ENCODE measurements around the gene ANKRD9. TPM values are rescaled to one million over a fixed set of nuclear protein-coding genes. Genes with fewer than 3 reads are reported as not detected.

Gene ANKRD9
- total RNA-seq, 1 donor from 2014 or later: 13.4 TPM

- no peaks in the 10 kb centered on the region for H3K9me3 Mint-ChIP-seq
- DNase-seq (ENCODE audit: low spot score): no peak
- intact Hi-C loops (cut with micrococcal nuclease): no loop called here
- H3K36me3 Mint-ChIP-seq (ENCODE audit: low read depth): peaks cover 4% of the 10 kb centered on the region
- H3K27me3 Mint-ChIP-seq (ENCODE audit: insufficient read depth): no peaks in the 10 kb centered on the region
- no peak overlapping the region for H3K4me3 Mint-ChIP-seq
- no peak overlapping the region for H3K27ac Mint-ChIP-seq
- H3K4me1 Mint-ChIP-seq (ENCODE audit: low read depth): no peaks in the 10 kb centered on the region
Observed at GRCh38 chr14:102479107-102479506, 30.5 kb downstream of the ANKRD9 start.

- H3K36me3 Mint-ChIP-seq (ENCODE audit: low read depth): peaks cover 1% of the 10 kb centered on the region
- H3K4me3 Mint-ChIP-seq: no peak overlapping the region
- no peaks in the 10 kb centered on the region for H3K27me3 Mint-ChIP-seq (ENCODE audit: insufficient read depth)
- no peak overlapping the region for H3K27ac Mint-ChIP-seq
- H3K9me3 Mint-ChIP-seq: no peaks in the 10 kb centered on the region
- intact Hi-C loops (cut with micrococcal nuclease): no loop called here
- DNase-seq (ENCODE audit: low spot score): no peak
- H3K4me1 Mint-ChIP-seq (ENCODE audit: low read depth): peaks cover 8% of the 10 kb centered on the region
Observed at GRCh38 chr14:102474934-102475333, 34.6 kb downstream of the ANKRD9 start.

- Mint-ChIP-seq H3K27me3 (ENCODE audit: insufficient read depth) (no peaks in the 10 kb centered on the region), H3K4me3 (no peak overlapping the region), H3K36me3 (ENCODE audit: low read depth) (peaks cover 3% of the 10 kb centered on the region), H3K27ac (no peak overlapping the region), H3K9me3 (no peaks in the 10 kb centered on the region), H3K4me1 (ENCODE audit: low read depth) (peaks cover 8% of the 10 kb centered on the region)
- no peak for DNase-seq (ENCODE audit: low spot score)
- intact Hi-C loops (cut with micrococcal nuclease): no loop called here
Observed at GRCh38 chr14:102473559-102473958, 36.0 kb downstream of the ANKRD9 start.

- H3K27me3 Mint-ChIP-seq (ENCODE audit: insufficient read depth): no peaks in the 10 kb centered on the region
- H3K9me3 Mint-ChIP-seq: no peaks in the 10 kb centered on the region
- H3K36me3 Mint-ChIP-seq (ENCODE audit: low read depth): peaks cover 3% of the 10 kb centered on the region
- intact Hi-C loops (cut with micrococcal nuclease): no loop called here
- H3K4me3 Mint-ChIP-seq: no peak overlapping the region
- H3K4me1 Mint-ChIP-seq (ENCODE audit: low read depth): peaks cover 8% of the 10 kb centered on the region
- H3K27ac Mint-ChIP-seq: no peak overlapping the region
- DNase-seq (ENCODE audit: low spot score): no peak
Observed at GRCh38 chr14:102472791-102473150, 36.8 kb downstream of the ANKRD9 start.

- Mint-ChIP-seq H3K27ac (no peak overlapping the region), H3K9me3 (no peaks in the 10 kb centered on the region), H3K36me3 (ENCODE audit: low read depth) (peaks cover 3% of the 10 kb centered on the region), H3K4me3 (no peak overlapping the region), H3K4me1 (ENCODE audit: low read depth) (peaks cover 8% of the 10 kb centered on the region), H3K27me3 (ENCODE audit: insufficient read depth) (no peaks in the 10 kb centered on the region)
- intact Hi-C loops (cut with micrococcal nuclease): no loop called here
- DNase-seq (ENCODE audit: low spot score): no peak
Observed at GRCh38 chr14:102471921-102472790, 37.4 kb downstream of the ANKRD9 start.

GRCh38 chr14:102469261-102469660, 40.3 kb downstream of the ANKRD9 start:
- no peaks in the 10 kb centered on the region for H3K27me3 Mint-ChIP-seq (ENCODE audit: insufficient read depth)
- H3K4me3 Mint-ChIP-seq: no peak overlapping the region
- no peak for DNase-seq (ENCODE audit: low spot score)
- H3K9me3 Mint-ChIP-seq: no peaks in the 10 kb centered on the region
- peaks cover 11% of the 10 kb centered on the region for H3K36me3 Mint-ChIP-seq (ENCODE audit: low read depth)
- H3K4me1 Mint-ChIP-seq (ENCODE audit: low read depth): peaks cover 8% of the 10 kb centered on the region
- intact Hi-C loops (cut with micrococcal nuclease): no loop called here
- H3K27ac Mint-ChIP-seq: no peak overlapping the region

GRCh38 chr14:102464846-102465341, 44.7 kb downstream of the ANKRD9 start:
- Mint-ChIP-seq H3K36me3 (ENCODE audit: low read depth) (peaks cover 15% of the 10 kb centered on the region), H3K4me1 (ENCODE audit: low read depth) (peaks cover 12% of the 10 kb centered on the region), H3K9me3 (no peaks in the 10 kb centered on the region), H3K4me3 (no peak overlapping the region), H3K27ac (no peak overlapping the region), H3K27me3 (ENCODE audit: insufficient read depth) (no peaks in the 10 kb centered on the region)
- DNase-seq (ENCODE audit: low spot score): no peak
- intact Hi-C loops (cut with micrococcal nuclease): no loop called here

- Mint-ChIP-seq H3K4me3 (no peak overlapping the region), H3K27me3 (ENCODE audit: insufficient read depth) (no peaks in the 10 kb centered on the region), H3K27ac (no peak overlapping the region), H3K4me1 (ENCODE audit: low read depth) (peaks cover 12% of the 10 kb centered on the region), H3K36me3 (ENCODE audit: low read depth) (peaks cover 12% of the 10 kb centered on the region), H3K9me3 (no peaks in the 10 kb centered on the region)
- DNase-seq (ENCODE audit: low spot score): no peak
- intact Hi-C loops (cut with micrococcal nuclease): no loop called here
Observed at GRCh38 chr14:102464006-102464405, 45.6 kb downstream of the ANKRD9 start.

GRCh38 chr14:102462391-102462790, 47.2 kb downstream of the ANKRD9 start:
- intact Hi-C loops (cut with micrococcal nuclease): no loop called here
- H3K9me3 Mint-ChIP-seq: no peaks in the 10 kb centered on the region
- no peak overlapping the region for H3K27ac Mint-ChIP-seq
- H3K4me1 Mint-ChIP-seq (ENCODE audit: low read depth): peaks cover 12% of the 10 kb centered on the region
- H3K36me3 Mint-ChIP-seq (ENCODE audit: low read depth): peaks cover 15% of the 10 kb centered on the region
- no peak for DNase-seq (ENCODE audit: low spot score)
- no peak overlapping the region for H3K4me3 Mint-ChIP-seq
- no peaks in the 10 kb centered on the region for H3K27me3 Mint-ChIP-seq (ENCODE audit: insufficient read depth)

GRCh38 chr14:102461490-102462338, 47.9 kb downstream of the ANKRD9 start:
- Mint-ChIP-seq H3K27ac (no peak overlapping the region), H3K27me3 (ENCODE audit: insufficient read depth) (no peaks in the 10 kb centered on the region), H3K4me1 (ENCODE audit: low read depth) (peaks cover 12% of the 10 kb centered on the region), H3K9me3 (no peaks in the 10 kb centered on the region), H3K4me3 (no peak overlapping the region), H3K36me3 (ENCODE audit: low read depth) (peaks cover 11% of the 10 kb centered on the region)
- DNase-seq (ENCODE audit: low spot score): no peak
- intact Hi-C loops (cut with micrococcal nuclease): no loop called here

- Mint-ChIP-seq H3K27me3 (ENCODE audit: insufficient read depth) (no peaks in the 10 kb centered on the region), H3K9me3 (no peaks in the 10 kb centered on the region), H3K27ac (no peak overlapping the region), H3K4me1 (ENCODE audit: low read depth) (peaks cover 10% of the 10 kb centered on the region), H3K4me3 (no peak overlapping the region), H3K36me3 (ENCODE audit: low read depth) (peaks cover 7% of the 10 kb centered on the region)
- DNase-seq (ENCODE audit: low spot score): no peak
- intact Hi-C loops (cut with micrococcal nuclease): no loop called here
Observed at GRCh38 chr14:102457509-102457908, 52.1 kb downstream of the ANKRD9 start.

- no peak overlapping the region for H3K27ac Mint-ChIP-seq
- peaks cover 7% of the 10 kb centered on the region for H3K36me3 Mint-ChIP-seq (ENCODE audit: low read depth)
- DNase-seq (ENCODE audit: low spot score): no peak
- intact Hi-C loops (cut with micrococcal nuclease): no loop called here
- no peak overlapping the region for H3K4me3 Mint-ChIP-seq
- no peaks in the 10 kb centered on the region for H3K27me3 Mint-ChIP-seq (ENCODE audit: insufficient read depth)
- no peaks in the 10 kb centered on the region for H3K4me1 Mint-ChIP-seq (ENCODE audit: low read depth)
- H3K9me3 Mint-ChIP-seq: no peaks in the 10 kb centered on the region
Observed at GRCh38 chr14:102454711-102455110, 54.9 kb downstream of the ANKRD9 start.

- intact Hi-C loops (cut with micrococcal nuclease): no loop called here
- Mint-ChIP-seq H3K36me3 (ENCODE audit: low read depth) (peaks cover 4% of the 10 kb centered on the region), H3K27ac (no peak overlapping the region), H3K4me3 (no peak overlapping the region), H3K9me3 (no peaks in the 10 kb centered on the region), H3K27me3 (ENCODE audit: insufficient read depth) (no peaks in the 10 kb centered on the region), H3K4me1 (ENCODE audit: low read depth) (no peaks in the 10 kb centered on the region)
- no peak for DNase-seq (ENCODE audit: low spot score)
Observed at GRCh38 chr14:102452302-102452701, 57.3 kb downstream of the ANKRD9 start.
